RKO (cell line): Measurements from ENCODE around the gene SCD5.
"Not testable (repeated sequence)": the region's sequence is repeated elsewhere in the genome, so short reads cannot be mapped to it uniquely, and the experiment has no call there.

Experiments used
- DNase-seq: peaks from one replicate; pipeline ENCODE4 v3.0.0-alpha.2; 2016; ENCODE audit warnings: low spot score

The SCD5 gene

DNA sequence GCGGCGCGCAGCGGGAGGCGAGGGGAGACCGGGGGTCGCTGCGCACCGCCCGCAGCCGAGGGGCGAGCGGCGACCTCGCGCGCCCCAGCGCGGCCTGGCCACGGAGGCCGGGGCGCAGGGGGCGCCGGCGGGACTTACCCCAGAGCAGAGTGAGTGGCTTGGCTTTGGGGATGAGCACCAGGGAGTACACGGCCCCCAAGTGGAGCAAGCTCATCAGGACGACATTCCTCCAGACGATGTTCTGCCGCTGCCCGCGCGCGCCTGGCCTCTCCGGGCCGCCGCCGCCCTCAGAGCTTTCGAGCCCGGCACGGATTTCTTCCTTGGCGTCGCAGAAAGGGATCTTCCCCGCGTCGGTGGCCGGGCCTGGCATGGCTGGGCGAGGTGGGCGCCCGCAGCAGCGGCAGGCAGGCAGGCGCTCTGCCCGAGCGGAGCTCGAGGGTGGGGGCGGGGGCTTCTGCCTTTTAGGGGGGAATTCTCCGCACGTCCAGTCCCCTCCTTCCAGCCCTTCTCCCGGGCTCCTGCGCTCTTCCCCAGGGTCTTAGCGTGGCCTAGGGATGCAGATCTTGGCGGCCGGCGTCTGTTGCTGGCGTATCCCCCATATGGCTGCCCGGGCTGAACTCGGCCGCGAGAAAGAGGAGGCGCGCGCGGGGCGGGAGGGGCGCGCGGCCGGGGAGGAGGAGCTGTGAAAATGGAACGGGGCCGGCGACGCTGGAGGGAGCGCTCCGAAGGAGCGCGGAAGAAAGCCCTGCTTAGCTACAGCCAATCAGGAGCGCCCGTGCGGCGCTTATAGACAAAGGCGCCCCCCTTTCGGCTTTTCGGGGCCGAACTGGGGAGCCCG lies at the start of gene SCD5:
SCD5 (minus strand) TSS at position 629 of the 838 bp plus-strand sequence; CDS start at position 370, 259 bp downstream.
- peak; percentile 90 for DNase-seq

DNA sequence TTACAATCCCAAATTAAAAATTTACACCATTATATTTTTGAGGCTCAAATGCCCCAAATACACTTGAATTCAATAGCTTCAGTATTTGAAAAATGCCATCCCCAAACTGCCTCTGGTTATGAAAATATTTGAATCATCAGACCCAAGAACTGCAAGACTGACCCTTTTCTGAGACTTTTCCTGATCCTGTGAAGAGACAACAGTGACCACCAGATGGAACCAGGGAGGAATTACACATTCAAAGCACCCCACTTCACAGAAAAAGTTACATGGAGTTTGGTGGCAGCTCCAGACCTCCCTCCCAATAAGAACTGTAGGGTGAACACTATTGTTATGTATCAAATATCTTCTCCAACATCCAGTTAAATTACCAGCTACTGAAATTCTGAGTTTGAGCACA lies 44.0 kb upstream of the SCD5 start:
- peak; percentile 58 for DNase-seq

DNA sequence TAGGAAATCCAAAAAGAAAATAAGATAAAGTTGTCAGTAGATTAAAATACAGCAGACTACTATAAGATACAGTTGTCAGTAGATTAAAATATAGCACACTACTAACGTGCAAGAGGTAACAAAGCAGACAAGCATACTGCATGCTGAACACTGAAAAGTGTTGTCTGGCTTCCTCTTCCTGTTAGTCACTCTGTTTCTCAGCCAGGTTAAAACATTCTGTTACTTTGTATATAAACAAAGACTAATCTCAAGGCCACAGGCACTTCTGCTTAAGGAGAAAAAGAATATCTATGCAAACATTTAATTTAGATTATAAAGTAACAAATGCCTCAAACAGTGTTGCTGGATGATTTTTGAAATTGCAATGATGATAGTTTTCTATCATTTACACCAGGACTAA lies 41.0 kb upstream of the SCD5 start:
- DNase-seq: no peak

GRCh38 chr4:82833696-82834313 lies 35.2 kb upstream of the SCD5 start:
- peak; percentile 88 for DNase-seq

GRCh38 chr4:82833060-82833459 lies 34.5 kb upstream of the SCD5 start:
- not testable (repeated sequence) for DNase-seq

DNA sequence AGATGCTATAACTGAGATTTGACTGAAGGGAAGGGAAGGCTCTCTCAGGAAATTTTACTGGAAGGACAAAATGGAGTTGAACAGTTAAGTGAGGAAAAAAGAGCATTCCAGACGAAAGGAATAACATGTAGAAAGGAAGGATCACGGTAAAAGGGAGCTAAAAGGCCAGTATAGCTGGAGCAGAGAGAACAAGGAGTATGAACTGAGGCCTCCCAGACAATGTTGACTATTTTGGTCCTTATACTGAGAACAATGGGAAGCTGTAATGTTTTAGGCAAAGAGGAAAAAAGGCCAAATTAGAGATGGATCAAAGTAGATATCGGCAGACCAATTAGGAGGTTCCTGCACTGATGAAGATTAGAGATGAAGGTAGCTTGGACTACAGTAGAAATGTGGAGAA lies 26.8 kb upstream of the SCD5 start:
- no peak for DNase-seq

DNA sequence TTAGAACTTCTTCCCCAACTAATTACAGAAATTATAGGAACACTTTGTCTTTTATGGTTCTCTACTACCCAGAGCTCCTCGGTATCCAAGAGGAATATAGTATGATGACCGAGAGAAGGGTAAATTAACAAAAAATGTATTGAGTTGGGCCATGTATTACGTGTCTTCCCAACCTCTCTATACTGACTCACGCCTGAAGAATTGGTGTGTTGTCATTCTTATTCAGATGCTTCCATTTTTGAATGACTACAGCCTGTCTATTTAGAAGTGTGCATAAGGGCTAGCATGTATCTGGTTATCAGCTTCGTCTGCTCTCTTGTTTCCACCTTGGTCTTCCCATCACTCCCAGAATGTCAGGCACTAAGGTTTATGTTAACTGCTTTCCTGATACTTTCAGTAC lies 24.5 kb upstream of the SCD5 start:
- DNase-seq: peak; percentile 68

GRCh38 chr4:82820689-82821088 lies 22.1 kb upstream of the SCD5 start:
- no peak for DNase-seq

DNA sequence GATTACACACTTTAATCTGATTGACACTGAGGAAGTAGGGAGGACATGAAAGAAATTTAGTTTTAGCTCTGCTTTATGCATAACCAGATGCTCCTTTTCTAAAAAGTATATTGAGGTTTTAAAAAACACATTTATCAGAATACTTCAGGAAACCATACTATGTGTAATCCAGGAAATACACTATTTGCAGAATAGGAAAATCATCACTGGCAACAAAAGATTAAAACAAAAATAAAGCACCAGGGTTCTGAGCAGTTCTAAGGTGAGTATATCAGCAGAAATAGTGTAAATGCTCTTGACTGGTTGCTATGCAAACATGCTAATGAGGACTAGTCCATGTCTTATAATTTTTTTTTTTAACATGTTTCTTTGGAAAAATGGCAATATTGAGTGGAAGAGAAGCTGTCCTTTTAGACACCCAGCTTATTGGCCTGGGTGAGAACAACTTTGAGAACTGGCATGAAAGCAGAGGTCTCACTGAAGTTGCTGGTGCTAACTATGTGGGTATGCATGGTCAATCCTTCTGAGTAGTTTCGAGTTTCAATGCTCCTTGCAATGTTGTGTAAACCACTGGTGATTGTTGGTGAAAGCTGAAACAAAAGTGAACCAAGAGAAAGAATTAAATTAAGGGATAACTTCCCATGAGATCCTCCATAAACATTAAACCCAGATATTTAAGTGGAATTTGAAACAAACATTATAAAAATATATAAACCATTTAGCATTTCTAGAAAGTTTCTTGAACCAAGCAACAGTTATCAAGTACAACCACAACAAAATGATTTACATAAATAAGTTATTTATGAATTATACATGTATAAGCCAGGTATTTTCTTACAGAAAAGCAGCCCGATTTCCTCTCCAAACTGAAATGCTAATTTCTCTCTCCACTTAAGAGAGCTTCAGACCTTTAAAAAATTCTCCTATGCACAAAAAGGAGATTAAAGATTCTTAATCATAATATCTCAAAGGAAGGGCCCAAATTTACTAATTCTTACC lies 20.4 kb upstream of the SCD5 start:
- no peak for DNase-seq

- not testable (repeated sequence) for DNase-seq
Observed at GRCh38 chr4:82816874-82817273, 18.3 kb upstream of the SCD5 start.

GRCh38 chr4:82814034-82814433 lies 15.4 kb upstream of the SCD5 start:
- DNase-seq: no peak

DNA sequence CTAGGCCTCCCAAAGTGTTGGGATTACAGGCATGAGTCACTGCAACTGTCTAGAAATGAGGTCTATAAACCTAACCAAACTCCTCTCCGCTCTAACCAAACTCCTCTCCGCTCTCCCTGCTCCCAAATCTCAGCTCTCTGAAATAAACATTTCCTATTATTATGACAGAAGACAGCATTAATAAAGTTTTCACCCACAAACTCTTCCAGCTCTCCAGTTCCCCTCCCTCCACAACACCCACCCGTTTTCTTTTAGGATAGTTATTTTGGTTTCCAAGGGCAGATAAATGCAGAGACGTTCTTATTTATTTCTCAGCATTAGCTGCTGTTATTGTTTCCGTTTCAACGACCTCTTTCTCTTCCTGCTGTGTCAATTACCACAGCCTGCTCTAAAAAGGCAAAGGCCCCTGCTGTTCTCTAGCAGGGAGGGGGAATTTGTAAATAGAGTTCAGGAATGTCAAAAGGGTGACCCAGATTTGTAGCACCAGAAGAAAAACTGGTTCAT lies 13.3 kb upstream of the SCD5 start:
- DNase-seq: no peak

GRCh38 chr4:82811392-82811791 lies 12.8 kb upstream of the SCD5 start:
- DNase-seq: no peak

- DNase-seq: no peak
Observed at GRCh38 chr4:82810176-82810575, 11.6 kb upstream of the SCD5 start.

GRCh38 chr4:82809619-82810018 lies 11.0 kb upstream of the SCD5 start:
- no peak for DNase-seq

GRCh38 chr4:82803746-82804145 lies 5.2 kb upstream of the SCD5 start:
- no peak for DNase-seq

DNA sequence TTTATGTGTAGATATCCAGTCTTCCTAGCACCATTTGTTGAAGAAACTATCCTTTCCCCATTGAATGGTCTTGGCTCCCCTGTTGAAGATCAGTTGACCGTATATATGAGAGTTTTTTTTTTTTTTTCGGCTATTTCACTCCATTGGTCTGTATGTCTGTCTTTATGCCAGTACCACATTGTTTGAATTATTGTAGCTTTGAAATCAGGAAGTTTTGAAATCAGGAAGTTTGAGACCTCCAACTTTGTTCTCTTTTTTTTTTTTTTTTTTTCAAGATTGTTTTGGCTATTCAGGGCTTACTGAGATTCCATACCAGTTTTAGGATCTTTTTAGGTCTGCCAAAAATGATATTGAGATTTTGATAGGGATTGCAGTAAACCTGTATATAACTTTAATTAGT lies 4.3 kb upstream of the SCD5 start:
- no peak for DNase-seq

GRCh38 chr4:82801910-82802521 lies 3.4 kb upstream of the SCD5 start:
- DNase-seq: peak; percentile 54

- DNase-seq: no peak
Observed at GRCh38 chr4:82799006-82799881, 648 bp upstream of the SCD5 start.

GRCh38 chr4:82797405-82798111 lies 1.0 kb downstream of the SCD5 start:
- peak; percentile 62 for DNase-seq
